ENCODE measurements around the gene RAB15. TPM values are rescaled to one million over a fixed set of nuclear protein-coding genes. Genes with fewer than 3 reads are reported as not detected.

RAB15 gene
- total RNA-seq, 1 experiment from 2014 or later, result 3.3 TPM

DNA sequence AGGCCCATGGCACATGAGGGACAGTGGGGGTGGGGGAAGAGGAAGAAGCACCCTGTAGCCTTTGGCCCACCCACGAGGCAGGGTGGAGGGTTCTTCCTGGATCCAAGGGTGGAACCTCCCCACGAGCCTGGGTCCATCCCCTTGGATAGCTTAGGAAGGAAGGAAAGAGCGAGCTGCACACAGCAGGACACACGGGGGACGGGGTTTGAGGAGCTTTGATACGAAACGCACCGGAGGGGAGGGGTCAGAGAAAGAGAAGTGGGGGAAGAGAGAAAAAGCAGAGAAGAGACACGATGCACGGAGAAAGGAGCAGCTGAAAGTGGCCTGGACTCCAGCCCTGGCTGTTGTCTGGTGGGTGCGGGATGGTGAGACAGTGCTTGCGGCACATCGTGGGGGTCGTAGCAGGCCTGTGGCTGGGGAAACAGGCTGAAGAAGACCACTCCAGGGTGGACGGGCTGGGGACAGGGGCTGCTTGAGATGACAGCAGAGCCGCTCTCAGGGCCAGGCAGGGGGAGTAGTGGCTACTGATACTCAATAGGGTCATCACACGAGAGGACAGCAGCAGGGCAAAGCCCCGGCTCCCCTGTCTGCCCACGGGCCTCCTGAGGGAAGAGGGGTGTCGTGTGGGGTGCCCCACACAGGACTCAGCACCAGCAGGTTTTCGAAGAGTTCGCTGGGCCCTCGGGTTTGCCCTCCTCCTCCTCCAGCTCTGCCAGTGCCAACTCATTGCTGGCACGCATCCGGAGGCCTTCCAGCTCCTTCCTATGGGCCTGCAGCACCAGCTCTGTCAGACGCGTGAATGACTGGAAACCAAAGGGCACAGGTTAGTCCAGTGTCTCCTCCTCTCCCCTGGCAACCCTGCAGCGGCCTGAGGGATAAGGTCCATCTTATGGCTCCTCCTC is 24.2 kb downstream of the RAB15 start:
- Histone ChIP-seq H3K27ac (ENCODE audit: low read depth, low read length) (no peak overlapping the region), H4K20me1 (ENCODE audit: insufficient read depth) (no peaks in the 10 kb centered on the region), H3K9ac (ENCODE audit: low read length) (no peak overlapping the region), H3K9me3 (ENCODE audit: control insufficient read depth in 1 of 2, insufficient read depth in 1 of 2, low read depth in 1 of 2, low read length in 2 of 2) (no peaks in the 10 kb centered on the region), H3K4me1 (ENCODE audit: control insufficient read depth in 1 of 2, insufficient read depth in 2 of 2, low read length in 2 of 2) (no peaks in the 10 kb centered on the region), H3K79me2 (ENCODE audit: insufficient read depth, low read length) (no peaks in the 10 kb centered on the region), H3K36me3 (ENCODE audit: control insufficient read depth in 1 of 2, insufficient read depth in 2 of 2, low read length in 2 of 2) (no peaks in the 10 kb centered on the region), H2AFZ (ENCODE audit: low read depth, low read length, poor library complexity, severe bottlenecking) (no peak overlapping the region), H3K4me2 (ENCODE audit: low read length) (no peak overlapping the region), H3K27me3 (ENCODE audit: insufficient read depth, low read length) (no peaks in the 10 kb centered on the region), H3K9me2 (ENCODE audit: insufficient read depth) (no peaks in the 10 kb centered on the region), H3K4me3 (replicated peaks in 1 of 2; ENCODE audit: low read depth in 1 of 2, low read length in 2 of 2) (no peak overlapping the region)
- DNase-seq (ENCODE audit: low read depth, low spot score) (no peak), ATAC-seq (no peak)
- no TSS peak for BruUV-seq (replicated peaks)
- CTCF ChIA-PET, result interaction anchor here (0.5 kb wide), 1 partner anchor 11 kb away, joined by 3 read pairs; no protein-coding TSS in a partner anchor
- TF ChIP-seq EZH2 (IDR thresholded peaks at IDR 0.05), result no peak
- no peak for TF ChIP-seq YY1 (IDR thresholded peaks at IDR 0.05; ENCODE audit: extremely low read depth, insufficient replicate concordance, low read depth, low read length)
- TF ChIP-seq CEBPB (IDR thresholded peaks at IDR 0.05; ENCODE audit: low read depth), result no peak
- POLR2A ChIA-PET, result no interaction called here
- intact Hi-C loops (cut with micrococcal nuclease), result no loop called here
- RAD21 ChIA-PET (ENCODE audit: low non-redundant PET in 1 of 2, low total read pairs in 2 of 2, uncharacterized antibody in 2 of 2, unreplicated experiment in 2 of 2), result no interaction called here

DNA sequence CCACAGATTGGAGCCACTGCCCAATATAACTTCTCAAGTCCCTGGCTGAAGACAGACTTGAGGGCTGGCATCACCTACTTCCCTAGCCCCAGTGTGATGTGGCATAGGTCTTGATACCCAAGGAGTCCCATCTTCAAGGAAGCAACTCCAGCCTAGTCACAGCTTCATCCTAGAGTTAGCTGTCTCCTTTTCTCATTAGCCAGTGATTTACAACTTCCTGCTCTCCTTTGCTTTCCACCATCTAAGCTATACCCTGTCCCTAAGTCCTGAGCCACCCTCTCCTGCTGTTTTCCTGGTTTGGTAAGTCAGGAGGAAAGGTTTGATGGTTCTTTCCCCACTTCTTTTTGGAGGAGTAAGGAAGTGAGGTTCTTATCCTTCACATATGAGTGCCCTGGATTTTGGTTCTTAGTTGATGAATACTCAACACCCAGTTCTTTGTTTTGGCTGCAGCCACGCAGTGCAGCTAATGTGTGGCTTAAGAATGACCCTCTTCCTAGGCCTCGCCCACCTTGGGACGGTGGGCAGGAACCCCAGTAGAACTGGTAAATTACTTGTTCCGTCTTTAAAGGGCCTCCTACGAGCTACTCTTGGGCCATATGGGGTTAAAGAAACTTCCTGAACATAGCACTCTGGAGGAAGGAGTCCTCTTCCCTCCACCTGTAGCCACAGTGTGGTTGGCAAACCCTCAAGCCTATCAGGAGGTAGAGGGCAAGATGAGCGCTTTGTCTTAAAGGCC is 25.7 kb downstream of the RAB15 start:
- Histone ChIP-seq H3K9me3 (ENCODE audit: control insufficient read depth in 1 of 2, insufficient read depth in 1 of 2, low read depth in 1 of 2, low read length in 2 of 2) (no peaks in the 10 kb centered on the region), H2AFZ (ENCODE audit: low read depth, low read length, poor library complexity, severe bottlenecking) (no peak overlapping the region), H3K27ac (ENCODE audit: low read depth, low read length) (no peak overlapping the region), H3K4me3 (replicated peaks in 1 of 2; ENCODE audit: low read depth in 1 of 2, low read length in 2 of 2) (no peak overlapping the region), H3K4me2 (ENCODE audit: low read length) (no peak overlapping the region), H3K9me2 (ENCODE audit: insufficient read depth) (no peaks in the 10 kb centered on the region), H3K27me3 (ENCODE audit: insufficient read depth, low read length) (no peaks in the 10 kb centered on the region), H4K20me1 (ENCODE audit: insufficient read depth) (no peaks in the 10 kb centered on the region), H3K9ac (ENCODE audit: low read length) (no peak overlapping the region), H3K4me1 (ENCODE audit: control insufficient read depth in 1 of 2, insufficient read depth in 2 of 2, low read length in 2 of 2) (no peaks in the 10 kb centered on the region), H3K79me2 (ENCODE audit: insufficient read depth, low read length) (no peaks in the 10 kb centered on the region), H3K36me3 (ENCODE audit: control insufficient read depth in 1 of 2, insufficient read depth in 2 of 2, low read length in 2 of 2) (no peaks in the 10 kb centered on the region)
- no peak for DNase-seq (ENCODE audit: low read depth, low spot score)
- CTCF ChIA-PET, result no interaction called here
- no TSS peak for BruUV-seq (replicated peaks)
- RAD21 ChIA-PET (ENCODE audit: low non-redundant PET in 1 of 2, low total read pairs in 2 of 2, uncharacterized antibody in 2 of 2, unreplicated experiment in 2 of 2), result no interaction called here
- intact Hi-C loops (cut with micrococcal nuclease), result no loop called here
- POLR2A ChIA-PET, result no interaction called here
- no peak for TF ChIP-seq SIN3A (IDR thresholded peaks at IDR 0.05; ENCODE audit: low read depth)
- no peak for TF ChIP-seq ZNF274 (IDR thresholded peaks at IDR 0.05; ENCODE audit: low read depth, low read length)
- TF ChIP-seq POLR2A (IDR thresholded peaks at IDR 0.05; ENCODE audit: borderline replicate concordance, extremely low read depth, insufficient read depth, insufficient read length), result no peak
- TF ChIP-seq, protein P1, sequence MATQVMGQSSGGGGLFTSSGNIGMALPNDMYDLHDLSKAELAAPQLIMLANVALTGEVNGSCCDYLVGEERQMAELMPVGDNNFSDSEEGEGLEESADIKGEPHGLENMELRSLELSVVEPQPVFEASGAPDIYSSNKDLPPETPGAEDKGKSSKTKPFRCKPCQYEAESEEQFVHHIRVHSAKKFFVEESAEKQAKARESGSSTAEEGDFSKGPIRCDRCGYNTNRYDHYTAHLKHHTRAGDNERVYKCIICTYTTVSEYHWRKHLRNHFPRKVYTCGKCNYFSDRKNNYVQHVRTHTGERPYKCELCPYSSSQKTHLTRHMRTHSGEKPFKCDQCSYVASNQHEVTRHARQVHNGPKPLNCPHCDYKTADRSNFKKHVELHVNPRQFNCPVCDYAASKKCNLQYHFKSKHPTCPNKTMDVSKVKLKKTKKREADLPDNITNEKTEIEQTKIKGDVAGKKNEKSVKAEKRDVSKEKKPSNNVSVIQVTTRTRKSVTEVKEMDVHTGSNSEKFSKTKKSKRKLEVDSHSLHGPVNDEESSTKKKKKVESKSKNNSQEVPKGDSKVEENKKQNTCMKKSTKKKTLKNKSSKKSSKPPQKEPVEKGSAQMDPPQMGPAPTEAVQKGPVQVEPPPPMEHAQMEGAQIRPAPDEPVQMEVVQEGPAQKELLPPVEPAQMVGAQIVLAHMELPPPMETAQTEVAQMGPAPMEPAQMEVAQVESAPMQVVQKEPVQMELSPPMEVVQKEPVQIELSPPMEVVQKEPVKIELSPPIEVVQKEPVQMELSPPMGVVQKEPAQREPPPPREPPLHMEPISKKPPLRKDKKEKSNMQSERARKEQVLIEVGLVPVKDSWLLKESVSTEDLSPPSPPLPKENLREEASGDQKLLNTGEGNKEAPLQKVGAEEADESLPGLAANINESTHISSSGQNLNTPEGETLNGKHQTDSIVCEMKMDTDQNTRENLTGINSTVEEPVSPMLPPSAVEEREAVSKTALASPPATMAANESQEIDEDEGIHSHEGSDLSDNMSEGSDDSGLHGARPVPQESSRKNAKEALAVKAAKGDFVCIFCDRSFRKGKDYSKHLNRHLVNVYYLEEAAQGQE (IDR thresholded peaks at IDR 0.05; ENCODE audit: low read depth), result no peak
- no peak for TF ChIP-seq RAD21 (IDR thresholded peaks at IDR 0.05; ENCODE audit: low read depth)
- no peak for TF ChIP-seq EZH2 (IDR thresholded peaks at IDR 0.05)
- TF ChIP-seq ELF1 (IDR thresholded peaks at IDR 0.05; ENCODE audit: borderline replicate concordance, low read depth), result no peak
- no peak for TF ChIP-seq JUND (IDR thresholded peaks at IDR 0.05)
- TF ChIP-seq, protein P2, sequence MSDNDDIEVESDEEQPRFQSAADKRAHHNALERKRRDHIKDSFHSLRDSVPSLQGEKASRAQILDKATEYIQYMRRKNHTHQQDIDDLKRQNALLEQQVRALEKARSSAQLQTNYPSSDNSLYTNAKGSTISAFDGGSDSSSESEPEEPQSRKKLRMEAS (IDR thresholded peaks at IDR 0.05), result no peak
- TF ChIP-seq EZH2phosphoT487 (IDR thresholded peaks at IDR 0.05; ENCODE audit: borderline replicate concordance), result no peak
- TF ChIP-seq SP1 (IDR thresholded peaks at IDR 0.05; ENCODE audit: low read depth), result no peak
- no peak for TF ChIP-seq ZFX (IDR thresholded peaks at IDR 0.05)
- TF ChIP-seq CEBPB (IDR thresholded peaks at IDR 0.05; ENCODE audit: low read depth), result no peak
- TF ChIP-seq CBX3 (IDR thresholded peaks at IDR 0.05; ENCODE audit: low read depth), result no peak
- TF ChIP-seq EGR1 (IDR thresholded peaks at IDR 0.05; ENCODE audit: low read depth), result no peak
- ATAC-seq, result no peak
